ENCODE data around the gene FJX1.

Gene FJX1

DNA sequence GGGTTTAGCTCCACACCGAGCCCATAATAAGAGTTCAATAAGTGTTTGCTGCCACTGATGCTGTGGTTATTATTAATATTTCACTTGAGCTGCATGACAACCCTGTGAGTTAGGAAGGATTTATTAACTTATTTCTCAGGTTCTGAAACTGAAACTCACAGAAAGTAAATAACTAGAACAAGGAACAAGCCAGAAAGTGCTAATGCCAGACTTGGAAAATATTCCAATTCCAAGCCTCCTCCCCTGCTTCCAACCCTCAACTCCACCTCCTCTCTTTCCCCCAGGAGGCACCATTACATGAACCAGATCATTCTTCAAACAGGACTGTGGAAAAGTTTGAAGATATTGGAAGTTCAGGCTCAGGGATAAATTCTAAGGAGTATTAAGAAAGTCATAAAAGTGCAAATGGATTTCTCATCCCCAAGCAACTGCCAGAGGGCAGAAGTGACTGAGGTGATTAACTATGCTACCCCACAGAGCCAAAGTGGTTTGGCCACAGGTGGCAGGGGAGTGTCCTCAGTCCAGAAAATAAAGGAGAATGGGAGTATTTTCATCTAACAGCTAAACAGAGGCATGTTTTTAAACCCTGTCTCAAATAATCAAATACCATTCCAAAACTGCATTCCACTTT lies 3.2 kb upstream of the FJX1 start:
- TF ChIP-seq, protein P1, sequence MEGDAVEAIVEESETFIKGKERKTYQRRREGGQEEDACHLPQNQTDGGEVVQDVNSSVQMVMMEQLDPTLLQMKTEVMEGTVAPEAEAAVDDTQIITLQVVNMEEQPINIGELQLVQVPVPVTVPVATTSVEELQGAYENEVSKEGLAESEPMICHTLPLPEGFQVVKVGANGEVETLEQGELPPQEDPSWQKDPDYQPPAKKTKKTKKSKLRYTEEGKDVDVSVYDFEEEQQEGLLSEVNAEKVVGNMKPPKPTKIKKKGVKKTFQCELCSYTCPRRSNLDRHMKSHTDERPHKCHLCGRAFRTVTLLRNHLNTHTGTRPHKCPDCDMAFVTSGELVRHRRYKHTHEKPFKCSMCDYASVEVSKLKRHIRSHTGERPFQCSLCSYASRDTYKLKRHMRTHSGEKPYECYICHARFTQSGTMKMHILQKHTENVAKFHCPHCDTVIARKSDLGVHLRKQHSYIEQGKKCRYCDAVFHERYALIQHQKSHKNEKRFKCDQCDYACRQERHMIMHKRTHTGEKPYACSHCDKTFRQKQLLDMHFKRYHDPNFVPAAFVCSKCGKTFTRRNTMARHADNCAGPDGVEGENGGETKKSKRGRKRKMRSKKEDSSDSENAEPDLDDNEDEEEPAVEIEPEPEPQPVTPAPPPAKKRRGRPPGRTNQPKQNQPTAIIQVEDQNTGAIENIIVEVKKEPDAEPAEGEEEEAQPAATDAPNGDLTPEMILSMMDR (IDR thresholded peaks at IDR 0.05), result no peak
- Histone ChIP-seq H3K4me1 (peaks cover 0 to 28% (median 19%) of the 10 kb centered on the region in 4 donors), H3K9me3 (no peaks in the 10 kb centered on the region), H3K27ac (no peak overlapping the region), H3K36me3 (no peaks in the 10 kb centered on the region), H3K27me3 (peaks cover 0 to 17% of the 10 kb centered on the region in 2 donors), H3K4me3 (no peak overlapping the region)
- intact Hi-C loops (cut with DNase I; ENCODE audit: low total_unique reads), result loop anchor here (5.0 to 10.0 kb wide), 5 partner anchors 47 to 870 kb away; partner anchors contain the start of gene TRIM44
- DNase-seq, result no peak

DNA sequence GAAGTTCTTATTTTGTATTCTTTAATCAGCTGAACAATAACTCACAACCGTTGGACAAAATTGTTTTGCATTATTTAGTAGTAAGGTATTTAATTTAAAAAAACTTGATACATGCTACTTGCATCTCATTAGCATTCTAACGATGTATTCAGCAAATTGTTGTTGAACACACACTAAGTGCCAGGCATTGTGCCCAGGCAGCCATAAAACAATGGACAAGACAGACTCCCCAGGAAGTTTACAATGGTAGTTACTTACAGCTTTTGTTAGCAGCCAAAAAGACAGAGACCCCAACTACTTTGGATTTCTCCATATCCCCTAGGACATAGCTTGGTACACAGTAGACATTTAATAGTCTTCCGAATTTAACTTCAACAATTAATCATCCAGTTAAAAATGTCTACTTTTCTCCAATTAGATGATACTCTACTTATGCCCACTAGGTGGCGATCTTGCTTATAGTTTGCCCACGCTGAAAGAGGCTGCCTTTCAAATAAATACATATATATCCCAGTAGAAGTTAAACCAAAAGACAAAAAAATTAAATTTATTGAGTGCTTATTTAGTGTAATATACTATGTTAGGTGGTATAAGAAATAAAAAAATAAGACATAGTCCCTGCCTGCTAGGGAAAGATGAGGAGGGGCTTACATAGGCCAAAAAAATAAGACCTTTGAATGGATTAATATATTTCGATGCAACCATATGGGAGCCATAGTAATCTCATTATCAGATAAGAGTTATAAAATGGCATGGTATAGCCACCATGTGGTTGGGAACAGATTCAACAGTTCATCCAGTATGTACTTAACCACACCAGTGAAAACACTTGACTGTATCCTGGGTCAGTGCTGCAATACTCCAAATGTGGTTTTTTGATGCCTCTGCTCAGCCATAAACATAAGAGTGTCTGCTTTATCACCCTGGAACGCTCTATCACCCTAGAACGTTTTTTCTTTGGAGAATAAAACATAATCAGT lies 2.0 kb upstream of the FJX1 start:
- intact Hi-C loops (cut with DNase I; ENCODE audit: low total_unique reads), result loop anchor here (5.0 to 10.0 kb wide), 5 partner anchors 46 to 869 kb away; partner anchors contain the start of gene TRIM44
- H3K27ac ChIP-seq, result no peak overlapping the region
- no peak for DNase-seq
- H3K27me3 ChIP-seq, result peaks cover 0 to 22% of the 10 kb centered on the region in 2 donors
- H3K36me3 ChIP-seq, result no peaks in the 10 kb centered on the region
- H3K4me3 ChIP-seq, result no peak overlapping the region
- H3K9me3 ChIP-seq, result no peaks in the 10 kb centered on the region
- peaks cover 0 to 31% (median 23%) of the 10 kb centered on the region in 4 donors for H3K4me1 ChIP-seq
- TF ChIP-seq, protein P1 (IDR thresholded peaks at IDR 0.05), result peak; percentile 68 to 71

DNA sequence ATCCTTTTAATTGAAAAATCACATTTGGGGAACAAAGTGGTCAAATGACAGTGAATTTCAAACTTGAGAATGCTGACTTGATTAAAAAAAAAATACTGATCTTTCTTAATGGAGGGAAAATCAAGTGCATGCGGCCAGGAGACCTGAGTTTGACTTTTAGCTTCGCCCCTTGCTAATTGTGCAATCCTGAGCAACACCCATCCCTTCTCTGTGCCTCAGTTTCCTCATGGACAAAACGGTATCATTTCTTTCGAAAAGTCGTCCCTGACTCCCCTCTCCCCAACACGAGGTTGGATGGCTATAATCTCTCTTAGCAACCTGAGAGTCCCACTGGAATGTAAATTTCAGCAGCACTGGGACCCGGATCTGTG lies 959 bp upstream of the FJX1 start:
- Histone ChIP-seq H3K27me3 (peaks cover 0 to 27% of the 10 kb centered on the region in 2 donors), H3K36me3 (no peaks in the 10 kb centered on the region), H3K27ac (no peak overlapping the region), H3K9me3 (no peaks in the 10 kb centered on the region), H3K4me3 (peak overlapping the region in 1 of 2 donors; percentile 70), H3K4me1 (peaks cover 0 to 33% (median 24%) of the 10 kb centered on the region in 4 donors)
- TF ChIP-seq, protein P1 (IDR thresholded peaks at IDR 0.05), result no peak
- no peak for DNase-seq
- intact Hi-C loops (cut with DNase I; ENCODE audit: low total_unique reads), result loop anchor here (5.0 to 10.0 kb wide), 5 partner anchors 45 to 868 kb away; partner anchors contain the start of gene TRIM44

DNA sequence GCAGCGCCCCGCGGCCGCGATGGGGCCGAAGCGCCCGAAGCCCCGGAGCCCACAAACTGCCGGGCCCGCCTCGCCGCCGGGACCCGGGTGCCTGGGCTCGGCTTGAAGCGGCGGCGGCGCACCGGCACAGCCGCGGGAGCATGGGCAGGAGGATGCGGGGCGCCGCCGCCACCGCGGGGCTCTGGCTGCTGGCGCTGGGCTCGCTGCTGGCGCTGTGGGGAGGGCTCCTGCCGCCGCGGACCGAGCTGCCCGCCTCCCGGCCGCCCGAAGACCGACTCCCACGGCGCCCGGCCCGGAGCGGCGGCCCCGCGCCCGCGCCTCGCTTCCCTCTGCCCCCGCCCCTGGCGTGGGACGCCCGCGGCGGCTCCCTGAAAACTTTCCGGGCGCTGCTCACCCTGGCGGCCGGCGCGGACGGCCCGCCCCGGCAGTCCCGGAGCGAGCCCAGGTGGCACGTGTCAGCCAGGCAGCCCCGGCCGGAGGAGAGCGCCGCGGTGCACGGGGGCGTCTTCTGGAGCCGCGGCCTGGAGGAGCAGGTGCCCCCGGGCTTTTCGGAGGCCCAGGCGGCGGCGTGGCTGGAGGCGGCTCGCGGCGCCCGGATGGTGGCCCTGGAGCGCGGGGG lies 346 bp downstream of the FJX1 start:
- intact Hi-C loops (cut with DNase I; ENCODE audit: low total_unique reads), result loop anchor here (5.0 to 10.0 kb wide), 5 partner anchors 44 to 866 kb away; partner anchors contain the start of gene TRIM44
- Histone ChIP-seq H3K27me3 (peaks cover 0 to 33% of the 10 kb centered on the region in 2 donors), H3K4me1 (peaks cover 0 to 36% (median 24%) of the 10 kb centered on the region in 4 donors), H3K9me3 (no peaks in the 10 kb centered on the region), H3K36me3 (no peaks in the 10 kb centered on the region), H3K27ac (peak overlapping the region; percentile 48 to 60), H3K4me3 (peak overlapping the region; percentile 57 to 70)
- no peak for DNase-seq
- TF ChIP-seq, protein P1 (IDR thresholded peaks at IDR 0.05), result no peak
